K562 (cell line): ENCODE results near the gene FRRS1L. TPM values are rescaled to one million over a fixed set of nuclear protein-coding genes. Genes with fewer than 3 reads are reported as not detected.

Experiments
- ARID3B ChIP-seq: fragments of 250-450 bp; sonication (Bioruptor Pico); IDR thresholded peaks from 2 replicates; pipeline ENCODE4 v1.4.0; 2020; ENCODE audit warnings: borderline replicate concordance
- BCOR ChIP-seq: fragments of 450-650 bp; IDR thresholded peaks from 2 replicates; pipeline ENCODE4 v1.6.1; 2016
- GTF2F1 ChIP-seq: IDR thresholded peaks from 2 replicates; pipeline ENCODE4 v1.6.1; 2011; ENCODE audit warnings: low read depth, low read length, improper control_type of control experiment
- HES1 ChIP-seq: fragments of 450-650 bp; IDR thresholded peaks from 2 replicates; pipeline ENCODE4 v1.6.1; 2016; ENCODE audit warnings: low read depth, mild to moderate bottlenecking, moderate library complexity
- MBD1 ChIP-seq: fragments of 250-450 bp; sonication (Bioruptor Pico); IDR thresholded peaks from 2 replicates; pipeline ENCODE4 v1.8.0; 2022; ENCODE audit warnings: inconsistent platforms
- SAP30 ChIP-seq: fragments of 200-600 bp; sonication (generic); IDR thresholded peaks from 2 replicates; pipeline ENCODE4 v1.6.1; 2012; ENCODE audit warnings: borderline replicate concordance, low read depth, mild to moderate bottlenecking, moderate library complexity, low read length, control low read depth, inconsistent platforms; ENCODE audit not compliant: insufficient read depth, poor library complexity, severe bottlenecking
- SRSF7 ChIP-seq: fragments of 200-400 bp; formaldehyde crosslinking; optimal IDR thresholded peaks from 2 replicates; pipeline ENCODE3; 2017; ENCODE audit warnings: mild to moderate bottlenecking, low read depth, low read length
- TCF3 ChIP-seq: sonication (generic); formaldehyde crosslinking; IDR thresholded peaks from 2 replicates; pipeline ENCODE4 v1.4.0; 2020; ENCODE audit warnings: mild to moderate bottlenecking, missing genetic modification reagents
- ZFX ChIP-seq: sonication (generic); formaldehyde crosslinking; IDR thresholded peaks from 2 replicates; pipeline ENCODE4 v1.8.0; 2022; ENCODE audit warnings: mild to moderate bottlenecking, missing genetic modification reagents, moderate library complexity
- ZNF318 ChIP-seq, 2 experiments: fragments of 450-650 bp; IDR thresholded peaks; 2 replicates each; pipeline ENCODE4 v1.6.1; 2016; ENCODE audit warnings: mild to moderate bottlenecking in 2 of 2, borderline replicate concordance in 1 of 2, low read depth in 1 of 2, moderate library complexity in 1 of 2
- polyA plus RNA-seq, 8 experiments: library from polyadenylated mRNA; depleted of rRNA in 4 of 8; stranded (reverse) in 5 of 8; unstranded in 3 of 8; fragments of >200 nt; fragmentation: Nextera tagmentation in 2 of 8; fragmentation: Illumina TruSeq in 1 of 8; extraction: Ambion mirVana in 2 of 8; extraction: Trizol in 1 of 8; gene quantifications; 2 replicates each; pipeline versions ENCODE4 v1.2.1 to v1.2.3, GENCODE V29; 2011 to 2014; ENCODE audit warnings: inconsistent platforms in 1 of 8, missing spikeins in 1 of 8
- total RNA-seq, 7 experiments: library from RNA; depleted of rRNA in 6 of 7; stranded (reverse); fragments of >200 nt in 6 of 7; fragmentation: Illumina TruSeq in 2 of 7; extraction: Trizol in 2 of 7; gene quantifications; 2 replicates each; pipeline versions ENCODE4 v1.2.1 to v1.2.3, GENCODE V29; 2011 to 2021; ENCODE audit warnings: low replicate concordance in 1 of 7

The FRRS1L gene
- total and polyA plus RNA-seq, 9 of the 15 experiments (the other 6 are each of a cell fraction or from before 2014, with no cell fraction given), result under 0.01 to 0.04 (median 0.03) TPM; not detected in 5

GRCh38 chr9:109119439-109120203 lies 47.4 kb downstream of the FRRS1L start, which contains the start of gene TMEM245 (continued):
- no peak; the same call in 1 of the 2 replicates for TF ChIP-seq ARID3B (CRISPR knock-in tag)
- peak; percentile 86 for TF ChIP-seq ZFX (CRISPR knock-in tag)
- TF ChIP-seq MBD1 (CRISPR knock-in tag), result no peak
- no peak for TF ChIP-seq GTF2F1
- TF ChIP-seq SRSF7, result no peak
- 0 out of 2 replicates have a peak, but pooled peaks have one; percentile 13 for TF ChIP-seq TCF3 (CRISPR knock-in tag)
- no peak for TF ChIP-seq BCOR
- TF ChIP-seq ZNF318 (IDR thresholded peaks at IDR 0.05; ENCODE audit: borderline replicate concordance in 1 of 2, low read depth in 1 of 2), result no peak
- TF ChIP-seq HES1, result no peak
- TF ChIP-seq SAP30, result no peak
